NOMO-1 (cell line): ENCODE data around the gene NCOA5.
A peak's percentile ranks its signal among the peaks of the same experiment; 100 is the strongest.
"Not testable (repeated sequence)": the region's sequence is repeated elsewhere in the genome, so short reads cannot be mapped to it uniquely, and the experiment has no call there.

ENCODE experiments used
- DNase-seq, 2 experiments: peaks; one replicate each; lab custom pipeline; 2025; ENCODE audit not compliant: unreplicated experiment in 2 of 2; lab: John Stamatoyannopoulos, UW

The NCOA5 gene

DNA sequence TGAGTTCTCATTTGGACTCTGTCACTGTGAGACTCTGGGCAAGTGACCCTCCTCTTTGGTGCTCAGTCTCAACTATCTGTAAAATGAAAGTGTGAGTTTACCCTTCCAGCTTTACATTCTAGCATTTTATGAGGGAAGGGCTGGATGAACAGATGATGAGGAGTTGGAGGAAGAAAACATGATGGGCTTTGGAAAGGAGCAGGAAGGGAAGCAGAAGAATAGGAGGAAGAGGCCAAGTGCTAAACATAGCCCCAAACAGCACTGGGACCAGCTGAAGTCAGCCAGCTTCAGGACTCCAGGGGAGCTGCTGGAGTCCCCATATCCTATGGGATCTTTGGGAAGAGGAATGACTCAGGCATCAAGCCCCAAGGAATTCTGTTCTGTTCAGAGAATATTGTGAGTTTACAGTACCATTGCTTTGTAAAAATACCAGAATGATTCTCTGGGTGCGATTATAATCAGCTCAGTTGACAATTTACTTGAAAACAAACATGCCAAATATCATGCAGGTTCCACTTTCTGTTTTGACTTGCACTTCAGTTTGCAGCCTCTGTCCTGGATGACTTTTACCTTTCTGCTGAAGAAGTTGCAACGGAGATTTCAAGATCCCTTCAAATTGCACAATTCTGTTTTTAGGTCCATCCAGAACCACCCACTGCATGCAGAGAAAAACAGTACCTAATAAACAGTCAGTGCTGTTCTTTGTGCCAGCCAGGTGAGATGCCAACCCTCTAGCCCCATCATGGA, 31.6 kb upstream of the NCOA5 start:
- no peak for DNase-seq

- DNase-seq: no peak
Observed at GRCh38 chr20:46120136-46120535, 30.4 kb upstream of the NCOA5 start.

DNA sequence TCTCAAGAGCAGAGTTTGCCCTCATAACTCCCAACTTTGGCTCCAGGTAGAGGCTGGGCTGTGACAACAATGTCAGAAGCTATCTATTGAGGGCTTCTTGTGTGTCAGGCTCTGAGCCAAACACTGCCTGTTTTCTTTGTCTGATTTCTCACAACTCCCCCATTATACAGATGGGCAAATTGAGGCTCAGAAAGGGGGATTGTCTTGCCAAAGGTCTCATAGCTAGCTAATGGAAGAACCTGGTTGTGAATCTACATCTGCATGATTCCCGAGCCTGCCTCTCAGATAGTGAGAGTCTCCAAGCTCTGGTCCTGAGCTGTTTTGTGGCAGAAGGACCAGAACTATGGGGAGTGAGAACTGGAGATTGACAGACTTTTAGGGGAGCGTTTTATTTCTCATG, 29.8 kb upstream of the NCOA5 start:
- DNase-seq: no peak

GRCh38 chr20:46119028-46119546, 29.3 kb upstream of the NCOA5 start:
- DNase-seq: no peak

GRCh38 chr20:46118481-46119020, 28.8 kb upstream of the NCOA5 start:
- no peak for DNase-seq

- DNase-seq: peak in 1 of 2 experiments; percentile 24
Observed at GRCh38 chr20:46117704-46118467, 28.1 kb upstream of the NCOA5 start, which contains the start of gene CD40. Gene CD40 (plus strand): TSS chr20:46118314. CDS start chr20:46118344, 30 bp downstream.

DNA sequence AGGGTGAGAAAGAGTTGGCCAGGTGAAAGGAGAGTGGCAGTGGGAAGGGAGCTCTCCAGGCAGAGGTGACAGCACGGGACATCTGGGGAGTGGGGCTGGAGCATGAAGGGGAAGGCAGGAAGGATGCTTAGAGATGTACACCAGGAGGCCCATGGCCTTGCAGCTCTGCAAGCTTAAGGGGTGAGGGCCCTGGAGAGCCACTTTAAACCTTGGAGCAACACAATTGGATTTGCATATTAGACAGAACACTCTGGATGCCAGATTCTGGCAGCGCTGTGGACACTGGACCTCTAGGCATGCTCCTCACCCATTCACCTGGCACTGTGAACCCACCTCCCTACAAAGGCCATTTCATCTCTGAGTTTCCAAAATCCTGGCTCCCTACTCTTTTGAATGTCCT, 24.7 kb upstream of the NCOA5 start:
- no peak for DNase-seq

DNA sequence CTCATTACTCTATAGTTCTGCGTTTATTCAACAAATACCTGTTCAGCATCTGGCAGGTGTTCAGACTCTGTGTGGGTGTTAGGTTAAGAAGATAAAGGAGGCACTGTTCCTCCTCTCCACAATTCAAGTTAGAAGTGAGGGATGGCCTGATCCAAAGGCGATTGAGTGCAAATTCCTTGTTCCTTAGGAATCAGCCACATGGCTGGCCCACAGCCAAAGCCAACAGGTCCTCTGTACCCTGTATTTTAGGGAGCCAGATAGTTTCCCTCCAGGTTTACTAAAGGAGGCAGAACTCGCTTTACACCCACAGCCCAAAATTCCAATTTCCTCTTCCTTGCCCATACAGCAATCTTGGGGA, 23.3 kb upstream of the NCOA5 start:
- DNase-seq: no peak

GRCh38 chr20:46112430-46113112, 22.8 kb upstream of the NCOA5 start:
- no peak for DNase-seq

DNA sequence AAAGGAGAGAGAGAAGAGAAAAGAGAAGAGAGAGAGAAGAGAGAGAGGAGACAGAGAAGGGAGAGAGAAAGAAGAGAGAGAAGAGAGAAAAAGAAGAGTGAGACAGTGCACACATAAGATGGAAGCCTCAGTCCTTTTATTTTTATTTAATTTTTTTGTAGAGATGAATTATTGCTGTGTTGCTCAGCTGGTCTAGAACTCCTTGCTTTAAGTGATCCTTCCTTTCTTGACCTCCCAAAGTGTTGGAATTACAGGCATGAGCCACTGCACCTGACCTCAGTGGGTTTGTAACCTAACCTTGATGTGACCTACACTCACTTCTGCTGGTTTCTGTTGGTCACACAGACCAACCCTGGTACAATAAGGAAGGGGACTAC, 22.1 kb upstream of the NCOA5 start:
- DNase-seq: no peak

DNA sequence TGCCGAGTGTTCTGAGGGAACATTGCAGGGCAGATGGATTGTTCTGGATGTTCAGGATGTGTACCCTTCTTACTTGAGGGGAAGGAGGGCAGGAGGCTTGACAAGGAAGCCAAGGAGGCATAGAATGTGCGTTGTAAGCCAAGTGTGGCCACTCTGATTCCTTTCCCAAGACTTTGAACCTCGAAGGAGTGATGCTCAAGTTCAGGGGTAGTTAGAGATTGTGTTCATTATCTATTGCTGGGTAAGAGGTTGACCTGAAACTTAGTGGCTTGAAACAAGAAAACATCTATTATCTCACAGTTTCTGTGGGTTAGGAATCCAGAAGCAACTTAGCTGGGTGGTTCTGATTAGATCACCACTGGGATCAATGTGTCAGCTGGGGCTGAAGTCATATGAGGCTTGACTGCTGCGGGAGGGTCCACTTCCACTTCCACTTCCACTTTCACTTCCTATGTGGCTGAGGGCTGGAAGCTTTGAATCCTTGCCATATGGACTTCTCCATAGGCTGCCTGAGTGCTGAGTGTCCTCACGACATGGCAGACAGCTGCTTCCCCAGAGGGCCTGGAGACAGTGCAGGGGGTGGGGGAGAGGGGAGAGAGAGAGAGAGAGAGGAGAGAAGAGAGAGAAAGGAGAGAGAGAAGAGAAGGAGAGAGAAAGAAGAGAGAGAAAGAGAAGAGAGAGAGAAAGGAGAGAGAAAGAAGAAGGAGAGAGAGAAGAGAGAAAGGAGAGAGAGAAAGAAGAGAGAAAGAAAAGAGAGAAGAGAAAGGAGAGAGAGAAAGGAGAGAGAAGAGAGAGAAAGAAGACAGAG, 21.5 kb upstream of the NCOA5 start:
- peak in 1 of 2 experiments; percentile 79 for DNase-seq

GRCh38 chr20:46108976-46109375, 19.2 kb upstream of the NCOA5 start:
- DNase-seq: no peak

DNA sequence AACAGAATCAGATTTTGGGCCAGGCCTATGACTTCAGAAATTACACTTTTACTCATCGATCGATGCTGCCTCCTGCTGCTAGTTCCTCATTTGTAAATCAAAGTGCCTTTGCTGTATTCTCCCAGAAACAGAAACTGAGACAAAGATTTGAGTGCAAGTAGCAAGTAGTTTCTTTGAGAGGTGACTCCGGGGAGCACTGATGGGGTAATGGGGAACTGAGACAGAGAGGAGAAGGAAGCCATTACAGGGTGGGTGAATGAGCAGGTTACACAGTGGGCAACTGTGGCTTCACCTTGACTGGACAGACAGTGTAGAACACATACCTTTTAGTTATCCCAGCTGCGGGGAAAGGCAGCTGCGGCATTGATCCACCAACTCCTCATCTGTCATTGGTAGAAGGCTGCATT, 18.7 kb upstream of the NCOA5 start:
- peak; percentile 75 to 91 for DNase-seq

GRCh38 chr20:46107061-46107460, 17.3 kb upstream of the NCOA5 start:
- no peak for DNase-seq

- DNase-seq: no peak
Observed at GRCh38 chr20:46104262-46104661, 14.5 kb upstream of the NCOA5 start.

DNA sequence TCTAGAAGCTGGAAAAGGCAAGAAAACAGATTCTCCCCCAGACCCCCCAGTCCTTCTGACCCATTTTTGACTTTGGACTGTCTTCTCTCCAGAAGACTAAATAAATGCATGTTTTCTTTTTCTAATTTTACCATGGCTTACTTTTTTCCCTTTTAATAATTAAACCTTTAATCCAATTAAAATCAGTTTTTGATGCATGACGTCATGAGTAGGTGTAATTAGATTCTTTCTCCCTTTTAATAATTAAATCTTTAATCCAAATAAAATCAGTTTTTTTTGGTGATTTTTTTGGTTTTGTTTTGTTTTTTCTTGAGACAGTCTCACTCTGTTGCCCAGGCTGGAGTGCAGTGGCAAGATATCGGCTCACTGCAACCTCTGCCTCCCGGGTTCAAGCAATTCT, 13.2 kb upstream of the NCOA5 start:
- no peak for DNase-seq

DNA sequence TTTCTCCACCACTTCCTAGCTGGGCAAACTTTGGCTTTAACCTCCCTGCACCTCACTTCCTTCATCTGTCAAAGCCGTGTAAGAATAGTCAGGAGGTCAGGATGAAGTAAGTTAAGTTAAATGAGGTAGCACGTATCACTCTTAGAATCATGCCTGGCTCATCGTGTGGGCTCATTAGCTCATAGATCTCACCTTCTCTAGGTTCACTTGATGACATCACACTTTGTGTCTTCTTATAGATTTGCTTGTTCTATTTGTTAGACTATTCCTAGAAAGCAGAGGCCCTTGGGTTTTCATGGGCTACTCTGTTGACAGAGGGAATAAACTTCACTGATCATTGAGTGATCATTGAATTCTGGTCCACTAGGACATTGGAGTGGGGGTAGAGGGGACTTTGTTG, 12.2 kb upstream of the NCOA5 start:
- DNase-seq: no peak

DNA sequence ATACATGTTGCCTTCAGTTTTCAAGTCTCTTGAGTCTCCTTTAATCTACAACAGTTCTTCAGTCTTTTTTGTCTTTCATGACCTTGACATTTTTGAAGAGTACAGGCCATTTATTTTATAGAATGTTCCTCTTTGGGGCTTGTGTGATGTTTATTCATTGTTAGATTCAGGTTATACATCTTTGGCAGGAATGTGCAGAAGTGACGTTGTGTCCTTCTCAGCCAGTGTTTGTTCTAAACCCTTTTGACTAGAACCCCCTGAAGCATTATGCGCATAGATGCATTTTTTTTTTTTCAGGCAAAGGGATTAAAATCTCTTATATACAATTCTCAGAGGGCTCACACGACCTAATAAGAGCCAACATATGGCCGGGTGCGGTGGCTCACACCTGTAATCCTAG, 11.2 kb upstream of the NCOA5 start:
- no peak for DNase-seq

DNA sequence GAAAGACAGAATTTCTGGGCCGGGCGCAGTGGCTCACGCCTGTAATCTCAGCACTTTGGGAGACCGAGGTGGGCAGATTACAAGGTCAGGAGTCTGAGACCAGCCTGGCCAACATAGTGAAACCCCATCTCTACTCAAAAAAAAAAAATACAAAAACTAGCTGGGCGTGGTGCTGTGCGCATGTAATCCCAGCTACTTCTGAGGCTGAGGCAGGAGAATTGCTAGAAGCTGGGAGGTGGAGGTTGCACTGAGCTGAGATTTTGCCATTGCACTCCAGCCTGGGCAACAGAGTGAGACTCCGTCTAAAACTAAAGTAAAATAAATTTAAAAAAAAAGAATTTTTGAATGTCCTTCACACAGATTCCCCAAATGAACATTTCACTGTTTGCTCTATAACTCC, 10.7 kb upstream of the NCOA5 start:
- DNase-seq: not testable (repeated sequence)

DNA sequence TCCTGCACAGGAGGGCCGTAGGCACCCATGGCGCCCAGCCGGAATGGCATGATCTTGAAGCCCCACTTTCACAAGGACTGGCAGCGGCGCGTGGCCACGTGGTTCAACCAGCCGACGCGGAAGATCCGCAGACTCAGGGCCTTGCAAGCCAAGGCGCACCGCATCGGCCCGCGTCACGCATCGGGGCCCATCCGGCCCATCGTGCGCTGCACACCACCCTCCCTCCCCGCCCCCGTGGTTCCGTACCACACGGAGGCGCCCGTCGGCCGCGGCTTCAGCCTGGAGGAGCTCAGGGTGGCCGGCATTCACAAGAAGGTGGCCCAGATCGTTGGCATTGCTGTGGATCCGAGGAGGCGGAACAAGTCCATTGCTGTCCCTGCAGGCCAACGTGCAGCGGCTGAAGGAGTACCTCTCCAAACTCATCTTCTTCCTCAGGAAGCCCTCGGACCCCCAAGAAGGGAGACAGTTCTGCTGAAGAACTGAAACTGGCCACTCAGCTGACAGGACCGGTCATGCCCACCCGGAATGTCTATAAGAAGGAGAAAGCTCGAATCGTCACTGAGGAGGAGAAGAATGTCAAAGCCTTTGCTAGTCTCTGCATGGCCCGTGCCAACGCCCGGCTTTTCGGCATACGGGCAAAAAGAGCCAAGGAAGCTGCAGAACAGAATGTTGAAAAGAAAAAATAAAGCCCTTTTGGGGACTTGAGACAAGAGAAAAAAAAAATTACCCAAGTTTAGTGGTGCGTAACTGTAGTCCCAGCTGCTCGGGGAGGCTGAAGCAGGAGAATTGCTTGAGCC, 9.9 kb upstream of the NCOA5 start:
- DNase-seq: no peak
